ENCODE data around the gene HNRNPA1L2. TPM values are rescaled to one million over a fixed set of nuclear protein-coding genes. Genes with fewer than 3 reads are reported as not detected.
"Not testable (repeated sequence)": the region's sequence is repeated elsewhere in the genome, so short reads cannot be mapped to it uniquely, and the experiment has no call there.

Gene HNRNPA1L2
- polyA plus RNA-seq, 6 donors from 2014 or later: 1.8 to 11.8 (median 7.7) TPM

- DNase-seq: no peak
- no peak overlapping the region for H3K4me3 Mint-ChIP-seq
- H3K36me3 Mint-ChIP-seq: peaks cover 7 to 11% of the 10 kb centered on the region in 2 donors
- H3K4me1 Mint-ChIP-seq: peaks cover 0 to 7% (median 6%) of the 10 kb centered on the region in 3 donors
- no peak for ATAC-seq (ENCODE audit: low read depth in 2 of 2)
- H3K27me3 Mint-ChIP-seq: no peaks in the 10 kb centered on the region
- no peaks in the 10 kb centered on the region for H3K9me3 Mint-ChIP-seq
- peak overlapping the region in 3 of 6 donors; percentile 43 to 85 (median 46) for H3K27ac Mint-ChIP-seq
Measured at GRCh38 chr13:52659340-52659739, 17.1 kb downstream of the HNRNPA1L2 start.

- Mint-ChIP-seq H3K4me3 (no peak overlapping the region), H3K36me3 (peaks cover 15 to 24% of the 10 kb centered on the region in 2 donors), H3K27me3 (no peaks in the 10 kb centered on the region), H3K9me3 (no peaks in the 10 kb centered on the region), H3K27ac (no peak overlapping the region), H3K4me1 (peaks cover 4 to 6% (median 5%) of the 10 kb centered on the region in 3 donors)
- DNase-seq: no peak
- ATAC-seq (ENCODE audit: low read depth in 2 of 2): no peak
Measured at GRCh38 chr13:52664272-52664671, 22.0 kb downstream of the HNRNPA1L2 start.

DNA sequence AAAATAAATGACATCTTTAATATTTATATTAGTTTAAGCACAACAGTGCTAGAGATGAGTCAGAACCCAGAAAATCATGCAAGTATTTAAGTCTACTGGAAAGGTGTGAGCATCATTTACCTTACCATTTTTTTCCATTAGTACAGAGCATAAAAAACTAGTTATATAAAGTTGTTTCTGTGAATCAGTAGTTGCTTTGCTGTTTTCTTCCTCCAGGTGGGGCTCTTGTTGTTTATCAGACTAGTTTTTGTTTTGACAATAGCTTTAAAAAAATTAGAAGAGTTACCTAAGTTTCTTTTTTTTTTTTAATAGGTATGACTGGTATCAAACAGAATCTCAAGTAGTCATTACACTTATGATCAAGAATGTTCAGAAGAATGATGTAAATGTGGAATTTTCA lies 23.1 kb downstream of the HNRNPA1L2 start:
- Mint-ChIP-seq H3K27me3 (no peaks in the 10 kb centered on the region), H3K4me3 (no peak overlapping the region), H3K36me3 (peaks cover 12 to 20% of the 10 kb centered on the region in 2 donors), H3K9me3 (no peaks in the 10 kb centered on the region), H3K4me1 (peaks cover 0 to 5% (median 0%) of the 10 kb centered on the region in 3 donors), H3K27ac (no peak overlapping the region)
- no peak for DNase-seq
- no peak for ATAC-seq (ENCODE audit: low read depth in 2 of 2)

GRCh38 chr13:52669677-52670076 lies 27.4 kb downstream of the HNRNPA1L2 start:
- Mint-ChIP-seq H3K4me1 (peaks cover 0 to 5% (median 0%) of the 10 kb centered on the region in 3 donors), H3K9me3 (no peaks in the 10 kb centered on the region), H3K27ac (no peak overlapping the region), H3K27me3 (no peaks in the 10 kb centered on the region), H3K36me3 (peaks cover 12 to 20% of the 10 kb centered on the region in 2 donors), H3K4me3 (no peak overlapping the region)
- no peak for ATAC-seq (ENCODE audit: low read depth in 2 of 2)
- DNase-seq: no peak

DNA sequence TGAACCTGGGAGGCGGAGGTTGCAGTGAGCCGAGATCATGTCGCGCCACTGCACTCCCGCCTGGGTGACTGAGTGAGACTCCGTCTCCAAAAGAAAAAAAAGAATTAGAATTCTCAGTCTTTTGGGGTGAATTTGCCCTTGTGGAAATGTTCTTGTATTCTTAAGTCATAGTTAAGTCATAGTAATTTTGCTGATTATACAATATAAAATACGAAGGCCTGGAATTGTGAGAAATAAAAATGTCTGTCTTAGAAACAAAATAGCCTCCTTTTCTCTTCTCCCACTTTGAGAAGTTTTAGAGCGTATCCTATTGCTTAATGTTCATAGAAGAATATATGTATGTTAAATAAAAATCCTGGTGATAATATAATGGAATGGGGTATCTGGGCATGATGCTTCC lies 28.5 kb downstream of the HNRNPA1L2 start:
- H3K4me3 Mint-ChIP-seq: no peak overlapping the region
- DNase-seq (no peak), ATAC-seq (ENCODE audit: low read depth in 2 of 2) (no peak)
- no peaks in the 10 kb centered on the region for H3K27me3 Mint-ChIP-seq
- peaks cover 14 to 22% of the 10 kb centered on the region in 2 donors for H3K36me3 Mint-ChIP-seq
- no peaks in the 10 kb centered on the region for H3K9me3 Mint-ChIP-seq
- H3K4me1 Mint-ChIP-seq: peaks cover 0 to 5% (median 2%) of the 10 kb centered on the region in 3 donors
- peak overlapping the region in 1 of 6 donors; percentile 47 for H3K27ac Mint-ChIP-seq

DNA sequence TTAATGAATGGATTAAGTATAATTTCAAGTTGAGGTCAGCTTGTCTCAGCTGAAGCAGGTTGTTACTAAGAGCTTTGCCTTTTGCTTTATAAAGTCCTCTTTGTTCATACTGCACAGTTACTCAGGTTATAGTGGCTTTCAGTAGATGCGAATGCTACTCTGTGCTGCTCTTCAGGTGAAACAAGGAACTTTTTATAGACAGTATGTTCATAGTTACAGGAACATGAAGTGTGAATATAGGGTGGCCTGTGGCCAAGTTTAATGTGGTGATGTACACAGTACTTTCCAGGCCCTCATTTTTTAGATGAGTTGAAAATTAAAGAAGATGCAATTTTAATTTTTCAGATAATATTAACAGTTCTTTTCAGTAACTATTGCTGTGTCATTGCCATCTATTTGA lies 31.2 kb downstream of the HNRNPA1L2 start:
- DNase-seq (no peak), ATAC-seq (ENCODE audit: low read depth in 2 of 2) (no peak)
- no peak overlapping the region for H3K27ac Mint-ChIP-seq
- H3K4me3 Mint-ChIP-seq: no peak overlapping the region
- H3K9me3 Mint-ChIP-seq: no peaks in the 10 kb centered on the region
- H3K4me1 Mint-ChIP-seq: peaks cover 0 to 4% (median 0%) of the 10 kb centered on the region in 3 donors
- peaks cover 15 to 25% of the 10 kb centered on the region in 2 donors for H3K36me3 Mint-ChIP-seq
- H3K27me3 Mint-ChIP-seq: no peaks in the 10 kb centered on the region

DNA sequence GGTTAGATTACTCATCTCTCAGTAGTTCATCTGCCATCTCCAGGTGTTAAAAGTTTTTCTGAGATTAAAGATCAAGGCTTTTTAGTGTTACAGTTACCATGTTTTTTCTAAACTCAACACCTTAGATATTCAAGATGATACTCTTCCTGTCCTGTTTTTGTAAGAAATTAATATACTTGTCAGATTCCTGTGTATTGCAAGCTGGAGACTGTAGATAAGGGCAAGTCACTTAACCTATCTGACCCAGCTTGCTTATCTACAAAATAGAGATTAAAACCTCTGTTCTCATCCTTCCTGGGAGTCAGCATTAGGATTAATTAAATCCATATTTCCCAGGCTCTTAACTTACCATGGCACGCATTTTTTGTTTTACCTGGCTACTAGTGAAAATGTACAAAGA lies 35.6 kb downstream of the HNRNPA1L2 start:
- no peaks in the 10 kb centered on the region for H3K9me3 Mint-ChIP-seq
- ATAC-seq (ENCODE audit: low read depth in 2 of 2) (no peak), DNase-seq (no peak)
- no peaks in the 10 kb centered on the region for H3K27me3 Mint-ChIP-seq
- peaks cover 15 to 26% of the 10 kb centered on the region in 2 donors for H3K36me3 Mint-ChIP-seq
- peak overlapping the region in 1 of 6 donors; percentile 7 for H3K27ac Mint-ChIP-seq
- H3K4me1 Mint-ChIP-seq: peaks cover 0 to 4% (median 0%) of the 10 kb centered on the region in 3 donors
- H3K4me3 Mint-ChIP-seq: no peak overlapping the region

DNA sequence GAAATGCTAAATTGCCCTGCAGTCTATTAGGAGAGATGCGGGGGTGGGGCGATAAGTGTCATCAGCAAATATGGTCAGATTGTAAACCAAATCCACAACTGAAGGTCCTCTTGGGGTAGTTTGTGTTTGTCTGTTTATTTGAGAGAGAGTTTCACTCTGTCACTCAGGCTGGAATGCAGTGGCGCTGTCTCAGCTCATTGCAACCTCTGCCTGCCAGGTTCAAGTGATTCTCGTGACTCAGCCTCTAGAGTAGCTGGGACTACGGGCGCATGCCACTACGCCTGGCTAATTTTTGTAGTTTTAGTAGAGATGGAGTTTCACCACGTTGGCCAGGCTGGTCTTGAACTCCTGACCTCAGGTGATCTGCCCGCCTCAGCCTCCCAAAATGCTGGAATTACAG lies 43.6 kb downstream of the HNRNPA1L2 start:
- not testable (repeated sequence) for H3K4me3 Mint-ChIP-seq; DNase-seq; ATAC-seq (ENCODE audit: low read depth in 2 of 2); H3K4me1 Mint-ChIP-seq; H3K27me3 Mint-ChIP-seq; H3K27ac Mint-ChIP-seq; H3K9me3 Mint-ChIP-seq
- peaks cover 12 to 21% of the 10 kb centered on the region in 2 donors for H3K36me3 Mint-ChIP-seq

DNA sequence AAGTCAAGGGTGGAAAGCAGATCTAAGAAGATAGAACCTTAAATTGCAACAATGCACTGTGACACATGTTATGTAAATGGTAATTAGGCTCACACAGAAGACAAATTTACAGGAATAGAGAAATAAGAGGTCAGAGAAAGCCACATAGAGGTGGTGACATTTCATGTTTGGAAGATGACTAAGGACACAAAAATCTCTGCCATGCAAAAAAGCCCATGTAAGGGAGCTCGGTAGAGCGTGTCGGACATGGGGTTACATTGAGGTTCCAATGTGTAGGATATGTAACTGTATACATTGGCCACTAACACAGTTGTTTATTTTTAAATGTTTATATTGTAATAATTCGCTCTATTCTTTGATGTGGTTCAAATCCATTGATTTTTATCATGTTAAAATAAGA lies 44.1 kb downstream of the HNRNPA1L2 start:
- DNase-seq (no peak), ATAC-seq (ENCODE audit: low read depth in 2 of 2) (no peak)
- H3K4me1 Mint-ChIP-seq: peaks cover 0 to 4% (median 2%) of the 10 kb centered on the region in 3 donors
- H3K9me3 Mint-ChIP-seq: no peaks in the 10 kb centered on the region
- H3K36me3 Mint-ChIP-seq: peaks cover 16 to 23% of the 10 kb centered on the region in 2 donors
- H3K27ac Mint-ChIP-seq: no peak overlapping the region
- no peaks in the 10 kb centered on the region for H3K27me3 Mint-ChIP-seq
- no peak overlapping the region for H3K4me3 Mint-ChIP-seq

Other genes starting within 250 kb of the HNRNPA1L2 start
- gene THSD1, start 236.3 kb upstream of the HNRNPA1L2 start, polyA plus RNA-seq (ENCODE audit: low read depth in 6 of 6): under 1 TPM in 1 of 6 donors, not detected in 5; 0.27 TPM
- gene VPS36, start 191.8 kb upstream of the HNRNPA1L2 start, polyA plus RNA-seq (ENCODE audit: low read depth in 6 of 6): 10 to 100 TPM; 34.3 to 50.4 (median 44.1) TPM
- 10 to 100 TPM; 16.5 to 32.3 (median 25.2) TPM for gene CKAP2, start 187.0 kb upstream of the HNRNPA1L2 start, polyA plus RNA-seq (ENCODE audit: low read depth in 6 of 6)
- gene SUGT1, start 10.4 kb downstream of the HNRNPA1L2 start, polyA plus RNA-seq (ENCODE audit: low read depth in 6 of 6): 10 to 100 TPM; 39.0 to 51.3 (median 46.0) TPM
- gene CNMD, start 97.4 kb downstream of the HNRNPA1L2 start, polyA plus RNA-seq (ENCODE audit: low read depth in 6 of 6): not detected
- not detected for gene PCDH8, start 206.2 kb downstream of the HNRNPA1L2 start, polyA plus RNA-seq (ENCODE audit: low read depth in 6 of 6)